COR-L47 (cell line): ENCODE data around the gene PLAGL1.
"Not testable (repeated sequence)": the region's sequence is repeated elsewhere in the genome, so short reads cannot be mapped to it uniquely, and the experiment has no call there.

Experiments
- DNase-seq: peaks from one replicate; lab custom pipeline; 2025; lab: John Stamatoyannopoulos, UW

PLAGL1 gene

DNA sequence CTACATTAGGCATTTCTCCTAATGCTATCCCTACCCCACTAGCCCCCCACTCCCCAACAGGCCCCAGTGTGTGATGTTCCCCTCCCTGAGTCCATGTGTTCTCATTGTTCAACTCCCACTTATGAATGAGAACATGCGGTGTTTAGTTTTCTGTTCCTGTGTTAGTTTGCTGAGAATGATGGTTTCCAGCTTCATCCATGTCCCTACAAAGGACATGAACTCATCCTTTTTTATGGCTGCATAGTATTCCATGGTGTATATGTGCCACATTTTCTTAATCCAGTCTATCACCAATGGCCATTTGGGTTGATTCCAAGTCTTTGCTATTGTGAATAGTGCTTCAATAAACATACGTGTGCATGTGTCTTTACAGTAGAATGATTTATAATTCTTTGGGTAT lies 1.6 kb upstream of the PLAGL1 start:
- DNase-seq: not testable (repeated sequence)

DNA sequence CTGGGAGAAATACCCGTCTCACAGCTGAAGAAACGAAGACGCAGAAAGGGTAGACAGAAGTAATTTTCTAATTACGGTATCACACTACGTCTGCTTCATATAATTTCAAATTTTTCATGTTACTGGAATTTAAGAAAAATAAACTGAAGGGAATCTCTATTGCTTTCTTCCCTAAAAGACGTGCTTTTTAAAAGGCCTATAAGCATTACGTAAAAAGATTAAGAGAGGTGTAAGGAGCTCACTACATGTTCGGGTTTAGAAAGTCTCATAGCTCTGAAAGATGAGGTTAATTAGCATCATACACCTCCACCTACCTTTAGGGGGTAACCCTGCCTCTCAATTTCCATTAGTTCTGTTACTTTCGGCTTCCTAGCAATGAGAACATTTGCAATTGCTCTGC lies 787 bp upstream of the PLAGL1 start:
- no peak for DNase-seq

DNA sequence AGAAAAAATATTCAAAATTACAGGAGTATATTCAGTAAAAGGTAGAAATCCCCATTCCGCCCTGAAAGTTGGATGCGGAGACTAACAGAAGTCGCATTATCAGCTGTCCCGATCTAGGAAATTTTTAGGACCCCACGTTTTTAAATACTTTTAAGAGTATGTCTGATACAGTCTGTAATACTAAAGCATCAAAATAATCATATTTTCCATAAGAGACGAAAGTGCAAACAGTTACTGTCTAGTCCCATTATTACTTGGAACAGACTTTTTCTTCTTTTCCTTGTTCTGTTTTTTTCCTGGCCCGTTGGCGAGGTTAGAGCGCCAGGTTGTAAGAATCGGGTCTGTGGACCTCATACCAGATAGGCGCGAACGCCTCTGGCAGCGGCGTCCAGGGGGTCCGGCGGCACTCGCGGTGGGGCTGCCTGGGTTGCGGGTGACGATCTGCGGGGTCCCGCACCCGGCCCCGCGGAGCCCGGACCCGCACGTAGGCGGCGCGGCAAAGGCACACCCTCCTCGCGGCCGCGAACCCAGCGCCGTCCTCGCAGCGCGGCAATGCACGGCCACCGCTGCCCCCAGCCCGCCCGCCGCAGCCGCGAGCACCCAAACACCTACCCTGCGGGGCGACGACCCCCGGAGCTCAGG lies 460 bp downstream of the PLAGL1 start:
- DNase-seq: no peak

DNA sequence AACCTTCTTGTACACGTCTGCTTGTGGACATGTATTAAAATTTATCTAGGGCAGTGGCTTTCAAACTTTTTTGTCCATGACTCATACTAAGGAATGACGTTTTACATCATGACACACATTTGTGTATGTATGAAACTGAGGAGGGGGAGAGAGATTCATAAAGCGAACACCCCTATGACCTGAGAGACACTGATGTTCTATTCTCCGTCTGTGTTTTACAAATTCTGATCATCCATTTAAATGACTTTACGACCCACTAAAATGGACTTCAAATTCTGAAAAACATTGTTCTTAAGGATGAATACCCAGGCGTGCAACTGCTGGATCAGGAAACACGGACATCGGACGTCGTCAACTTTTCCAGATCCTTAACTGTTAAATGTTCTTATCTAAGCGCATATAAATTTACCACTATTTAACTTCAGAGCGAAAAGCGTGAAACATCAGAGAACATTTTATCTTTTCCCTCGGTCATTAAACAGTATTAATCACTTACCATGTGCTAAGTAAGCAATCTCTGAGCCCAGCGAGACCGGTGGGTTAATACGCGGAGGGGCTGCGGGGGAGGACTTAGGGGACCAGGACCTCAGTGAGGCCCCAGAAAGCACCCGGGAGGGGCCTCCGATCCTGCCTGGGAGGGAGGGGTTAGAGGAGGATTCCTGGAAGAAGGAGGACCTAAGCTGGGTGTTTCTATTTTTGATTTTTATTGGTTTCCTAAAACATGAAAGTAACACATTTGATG lies 1.2 kb downstream of the PLAGL1 start:
- DNase-seq: no peak

DNA sequence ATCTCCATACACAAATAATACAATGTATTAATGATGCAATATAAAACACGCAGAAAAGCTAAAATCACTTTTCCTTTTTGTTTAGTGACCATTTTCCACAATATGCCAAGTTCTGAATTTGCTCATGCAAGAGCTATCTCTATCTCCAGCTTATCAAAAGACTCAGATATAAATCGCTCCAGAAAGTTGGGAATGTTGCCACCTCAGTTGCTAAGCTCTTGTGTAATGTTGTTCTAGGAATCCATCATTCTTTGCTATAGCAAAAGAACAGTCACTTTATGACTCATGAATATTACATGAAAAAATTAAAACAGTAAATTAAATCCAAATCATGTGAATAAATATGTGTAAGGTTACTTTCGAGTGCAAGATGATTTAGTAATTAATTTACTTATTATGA lies 8.7 kb downstream of the PLAGL1 start:
- DNase-seq: no peak

DNA sequence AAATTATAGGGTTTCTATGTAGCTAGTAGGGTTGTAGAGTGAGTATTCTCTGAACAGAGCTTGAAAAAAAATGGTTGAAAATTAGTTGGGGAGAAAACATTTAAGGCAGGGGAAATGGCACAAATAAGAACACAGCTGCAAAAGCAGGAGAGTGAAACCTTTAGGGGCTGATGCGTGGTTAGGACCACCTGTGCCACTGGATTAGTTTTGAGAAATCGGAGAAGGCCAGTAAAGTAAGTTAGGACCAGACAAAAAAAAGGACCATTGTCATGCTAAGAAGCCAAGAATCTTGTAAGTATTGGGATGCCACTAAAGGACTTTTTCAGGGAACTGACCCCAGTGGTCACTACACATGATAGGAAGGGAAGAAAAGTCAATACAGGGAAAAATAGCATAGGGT lies 9.4 kb downstream of the PLAGL1 start:
- DNase-seq: no peak

DNA sequence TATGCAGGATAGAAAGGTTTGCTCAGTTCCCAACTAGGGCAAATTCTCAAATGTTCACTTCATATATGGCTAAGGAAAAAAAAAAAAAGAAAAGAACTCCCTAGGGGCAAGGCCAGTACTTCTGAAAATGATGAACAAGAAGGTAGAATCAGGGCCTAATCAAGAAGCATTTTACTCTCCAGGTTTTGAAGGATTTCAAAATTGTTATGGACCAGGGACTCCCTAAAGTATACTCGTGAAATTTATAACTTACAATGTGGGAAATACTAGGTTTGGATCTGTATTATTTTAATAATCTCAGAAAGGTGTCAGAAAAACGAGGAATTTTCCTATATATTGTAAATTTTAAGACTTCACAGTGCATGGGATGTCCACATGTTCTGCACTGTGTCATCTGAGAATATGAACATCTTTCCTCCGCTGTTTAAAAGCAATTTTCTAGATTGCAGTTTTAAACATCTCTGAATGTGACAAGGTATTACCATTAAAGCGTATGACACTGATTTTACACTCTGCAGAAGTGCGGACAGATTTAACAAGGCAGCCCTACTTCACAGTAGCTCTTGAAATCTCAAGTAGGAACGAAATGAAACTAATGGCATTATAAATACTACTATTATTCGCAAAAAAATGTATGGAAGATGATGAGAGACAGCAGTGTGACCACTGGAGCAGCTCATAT lies 14.0 kb downstream of the PLAGL1 start:
- DNase-seq: no peak

DNA sequence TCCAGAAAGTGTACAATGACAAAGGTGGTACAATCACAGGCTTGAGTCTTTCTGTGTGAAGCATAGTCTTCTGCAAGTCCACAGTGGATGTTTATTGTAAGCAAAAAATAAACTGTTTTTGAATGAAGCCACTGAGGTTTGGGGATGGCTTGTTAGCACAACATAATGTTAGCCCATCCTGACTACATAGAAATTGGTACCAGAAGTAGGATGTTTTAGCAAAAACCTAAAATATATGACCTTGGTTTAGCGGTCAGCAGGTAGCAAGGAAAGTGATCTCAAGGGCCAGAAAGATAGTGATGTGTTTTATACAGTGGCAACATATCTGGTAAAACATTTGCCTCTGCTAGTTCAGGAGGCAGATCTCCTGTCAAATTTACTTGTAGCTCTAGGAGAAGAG lies 15.8 kb downstream of the PLAGL1 start:
- DNase-seq: no peak

DNA sequence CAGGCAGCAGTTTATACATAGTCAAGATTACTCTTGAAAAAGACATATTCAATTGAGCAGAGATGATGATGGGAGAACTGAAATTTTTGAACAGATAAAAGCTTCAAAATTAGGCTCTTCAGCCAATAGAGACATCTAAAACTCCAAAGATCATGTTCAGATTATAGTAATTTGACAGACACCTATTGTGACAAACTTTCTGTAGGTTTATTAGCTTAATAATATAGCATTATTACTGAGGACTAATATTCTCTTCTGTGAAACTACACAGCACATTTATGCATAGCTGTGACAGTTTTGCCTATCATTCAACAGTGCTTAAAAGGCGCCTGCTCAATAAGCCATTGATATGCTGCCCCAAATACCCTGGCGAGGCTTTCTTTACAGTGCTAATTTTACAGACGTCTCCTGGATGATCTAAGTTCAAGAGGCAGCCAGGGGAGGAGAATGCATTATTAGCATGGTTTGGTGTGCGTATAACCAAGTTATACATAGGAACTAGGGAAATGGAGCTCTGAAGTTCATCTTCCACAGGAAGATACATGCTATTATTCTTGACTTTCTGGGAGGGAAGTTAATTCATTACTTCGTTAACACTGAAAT lies 21.5 kb downstream of the PLAGL1 start:
- DNase-seq: no peak

DNA sequence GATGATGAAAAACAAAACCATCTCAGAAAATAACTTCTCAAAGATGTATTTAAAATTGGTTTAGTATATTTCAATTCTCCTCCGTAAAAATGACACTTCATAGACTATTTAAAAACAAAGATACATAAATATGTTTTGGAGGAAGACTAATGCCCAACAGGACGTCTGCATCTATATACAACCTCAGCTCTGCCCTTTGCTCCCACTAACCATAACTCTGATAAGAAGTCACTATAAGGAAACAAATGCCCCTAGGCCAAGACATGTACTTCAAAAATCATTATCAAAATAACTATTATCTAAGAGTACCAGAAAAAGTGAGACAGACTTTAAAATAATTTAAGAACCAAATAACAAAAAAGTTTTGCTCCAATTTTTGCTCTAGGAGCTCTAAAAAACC lies 23.4 kb downstream of the PLAGL1 start:
- no peak for DNase-seq

DNA sequence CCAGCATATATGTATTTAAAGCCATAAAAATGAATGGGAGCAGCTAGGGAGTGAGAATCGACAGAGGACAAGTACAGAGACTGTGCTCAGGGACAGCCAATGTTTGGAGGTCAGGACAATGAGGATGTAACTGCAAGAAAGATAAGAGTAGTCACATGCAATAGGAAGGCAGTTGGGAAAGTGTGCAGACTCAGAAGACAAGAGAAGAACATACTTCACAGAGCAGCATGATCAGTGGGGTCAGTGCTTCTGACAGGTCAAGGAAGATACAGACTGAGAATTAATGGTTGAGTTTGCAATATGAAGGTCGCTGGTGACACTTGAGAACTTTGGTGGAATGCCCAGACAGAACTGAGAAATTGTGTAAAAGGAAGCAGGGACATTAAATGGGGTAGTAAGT lies 25.1 kb downstream of the PLAGL1 start:
- no peak for DNase-seq

DNA sequence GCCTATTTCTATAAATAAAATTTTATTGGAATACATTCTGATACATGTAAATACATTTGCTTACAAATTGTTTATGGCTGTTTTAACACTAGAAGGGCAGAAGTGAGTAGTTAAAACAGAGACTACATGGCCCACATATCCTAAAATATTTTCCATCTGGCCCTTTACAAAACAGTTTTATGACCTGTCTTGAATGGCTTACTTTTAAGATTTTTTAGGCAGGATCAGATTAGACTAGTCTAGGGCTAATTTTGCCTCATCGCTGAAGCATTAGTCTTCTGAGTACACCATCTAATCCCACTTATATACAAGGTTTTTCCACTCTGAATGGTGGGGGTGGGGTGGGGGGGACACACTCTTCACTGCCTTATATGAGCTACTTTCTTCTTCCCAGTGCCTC lies 27.1 kb downstream of the PLAGL1 start:
- no peak for DNase-seq

DNA sequence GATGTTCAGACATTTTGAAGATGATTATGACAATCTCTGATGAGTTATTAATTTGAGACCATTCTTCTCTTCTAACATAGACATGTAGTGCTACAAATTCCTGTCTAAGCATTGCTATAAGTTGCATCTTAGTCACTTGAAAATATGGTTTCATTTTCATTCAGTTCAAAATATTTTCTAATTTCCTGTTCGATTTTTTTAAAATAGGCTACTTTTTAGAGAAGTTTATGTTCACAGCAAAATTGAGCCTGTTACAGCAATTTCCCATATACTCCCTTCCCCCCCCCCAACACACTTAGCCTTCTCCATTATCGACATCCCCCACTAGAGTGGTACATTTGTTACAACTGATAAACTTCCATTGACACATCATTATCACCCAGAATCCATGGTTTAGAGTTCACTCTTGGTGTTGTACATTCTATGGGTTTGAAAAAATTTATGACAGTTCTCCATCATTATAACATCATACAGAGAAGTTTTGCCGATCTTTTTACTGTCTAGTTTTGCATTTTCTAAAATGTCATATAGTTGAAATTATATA lies 31.2 kb downstream of the PLAGL1 start:
- no peak for DNase-seq

DNA sequence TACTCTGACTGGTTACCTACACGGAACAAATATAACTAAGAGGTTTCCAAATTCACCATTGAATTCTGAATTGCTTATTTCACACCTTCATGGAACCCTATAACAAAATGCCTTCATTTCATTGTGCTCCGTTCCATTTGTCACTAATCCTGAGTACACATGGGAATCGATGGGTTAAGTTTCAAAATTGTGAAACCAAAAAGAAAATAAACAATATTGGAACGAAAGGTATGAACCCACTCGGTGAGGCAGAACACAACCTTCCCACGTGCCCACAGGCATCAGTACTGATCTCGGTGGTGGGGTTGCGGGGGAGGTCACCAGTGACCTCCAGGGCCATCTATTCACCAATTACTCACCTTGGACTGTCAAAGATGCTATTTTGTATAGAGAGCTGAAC lies 34.0 kb downstream of the PLAGL1 start:
- DNase-seq: no peak

DNA sequence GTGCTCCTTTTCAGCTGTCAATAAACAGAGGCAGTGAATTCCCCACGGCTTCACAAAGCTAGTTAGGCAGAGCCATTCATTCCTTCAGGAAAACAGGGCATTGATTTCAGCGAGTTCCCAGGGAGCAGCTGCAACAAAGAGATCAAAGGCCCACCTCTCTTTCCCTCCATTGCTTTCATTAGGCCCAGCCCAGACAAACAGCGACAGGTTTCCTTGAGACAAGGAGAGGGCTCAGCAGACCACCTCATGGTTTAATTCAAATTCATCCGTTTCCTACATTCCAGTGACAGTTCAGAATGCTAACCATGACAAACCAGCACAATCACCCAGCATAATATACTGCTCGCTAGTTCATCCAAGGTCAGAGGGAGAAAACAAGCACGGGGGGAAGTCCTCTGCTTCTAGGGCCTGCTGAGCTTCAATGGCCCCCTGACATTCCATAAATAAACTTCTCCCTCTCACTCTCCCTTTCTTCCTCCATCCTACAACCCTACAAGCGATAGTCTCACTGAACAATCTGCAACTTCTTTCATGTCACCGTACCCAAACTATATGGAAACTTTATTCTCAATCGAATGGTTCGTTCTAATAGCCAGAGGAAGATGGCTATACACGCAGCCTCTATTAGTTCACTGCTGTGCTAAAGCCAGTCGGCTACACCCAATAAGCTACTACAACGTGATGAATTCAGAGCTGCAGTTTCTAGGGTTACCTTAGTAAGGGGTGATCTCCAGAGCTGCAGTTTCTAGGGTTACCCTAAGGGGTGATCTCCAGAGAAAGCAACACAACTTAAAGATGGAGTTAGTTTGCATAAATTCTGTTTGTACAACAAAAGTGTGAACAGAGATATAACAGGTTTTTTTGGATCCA lies 34.7 kb downstream of the PLAGL1 start:
- DNase-seq: no peak

DNA sequence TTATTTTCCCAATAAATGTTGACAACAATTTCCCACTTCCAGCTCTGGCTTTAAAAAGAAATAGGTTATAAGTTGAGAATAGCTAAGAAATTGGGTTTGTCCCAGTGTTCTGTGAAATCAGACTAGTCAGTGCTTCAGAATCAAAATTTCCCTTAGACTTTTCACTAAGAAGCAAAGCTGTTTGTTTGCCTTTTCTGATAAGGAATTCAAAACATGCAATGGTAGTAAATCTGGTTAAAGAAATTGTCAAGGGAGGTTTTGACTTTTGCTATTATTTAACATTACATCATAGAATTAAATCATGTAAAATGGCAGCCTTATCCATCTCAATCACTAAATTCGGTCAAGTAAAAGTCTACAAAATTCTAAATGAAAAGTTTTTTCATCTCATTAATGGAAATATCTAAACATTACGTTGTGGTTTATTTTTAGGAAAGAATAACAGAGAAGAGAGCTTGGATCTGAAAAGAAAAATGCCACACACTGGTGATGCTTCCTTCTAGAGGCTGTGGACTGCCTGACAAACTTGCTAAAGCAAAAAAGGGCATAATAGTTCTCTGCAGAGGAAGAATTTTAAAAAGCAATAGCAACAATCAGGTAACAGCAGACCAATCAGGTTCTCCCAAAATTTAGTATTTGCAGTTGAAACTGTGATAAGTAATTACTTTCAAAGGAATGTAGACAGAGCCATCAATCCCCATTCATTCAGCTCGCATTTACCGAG lies 36.4 kb downstream of the PLAGL1 start:
- DNase-seq: no peak

DNA sequence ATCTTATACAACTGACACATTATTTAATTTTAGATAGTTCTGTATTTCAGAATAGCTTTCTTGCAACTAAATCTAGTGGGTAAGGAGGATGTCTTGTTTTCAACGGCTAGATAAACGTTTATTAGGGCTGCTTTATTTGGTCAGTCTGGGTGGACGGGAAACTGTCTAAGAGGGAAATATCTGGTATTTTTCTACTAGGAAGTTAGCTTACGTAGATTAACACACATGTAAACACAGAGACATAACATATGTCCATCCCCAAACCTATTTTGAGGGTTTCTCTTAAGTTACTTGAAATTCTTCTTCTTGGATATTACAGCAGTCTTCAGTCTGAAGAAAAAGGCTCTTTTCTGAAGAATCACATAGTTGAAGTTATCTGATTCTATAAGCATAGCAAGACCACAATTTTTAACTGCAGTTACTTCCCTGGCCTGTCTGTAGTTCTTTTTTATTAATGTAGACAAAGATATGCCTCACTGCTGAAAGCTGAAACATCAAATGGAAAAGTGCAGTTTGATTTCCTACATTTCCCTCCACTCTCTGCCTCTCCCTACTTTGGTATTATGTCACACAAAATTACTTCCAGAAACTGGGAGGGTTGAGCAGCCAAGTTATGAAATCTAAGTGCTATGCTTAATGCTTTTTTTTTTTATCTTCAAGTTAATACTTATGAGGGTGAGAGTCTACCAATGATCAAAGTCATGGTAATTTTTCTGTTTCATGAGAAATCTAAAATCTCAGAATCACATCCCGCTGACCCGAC lies 37.4 kb downstream of the PLAGL1 start:
- DNase-seq: no peak

DNA sequence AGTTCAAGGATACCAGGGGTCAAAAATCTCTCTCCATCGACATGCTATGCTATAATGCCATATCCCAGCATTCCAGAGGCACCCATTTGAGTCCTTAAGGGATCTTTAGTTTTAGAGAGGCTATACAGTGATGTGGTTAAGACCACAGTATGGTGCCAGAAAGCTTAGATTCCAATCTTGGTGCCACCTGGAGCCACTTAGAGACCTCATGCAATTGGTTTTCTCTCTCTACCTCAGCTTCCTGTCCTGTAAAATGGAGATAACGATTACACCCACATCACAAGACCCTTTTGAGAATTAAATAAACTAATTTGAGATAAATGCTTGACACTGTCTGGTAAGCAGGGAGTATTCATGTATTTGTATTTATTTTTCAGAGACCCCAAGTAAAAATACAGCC lies 39.0 kb downstream of the PLAGL1 start:
- DNase-seq: no peak

DNA sequence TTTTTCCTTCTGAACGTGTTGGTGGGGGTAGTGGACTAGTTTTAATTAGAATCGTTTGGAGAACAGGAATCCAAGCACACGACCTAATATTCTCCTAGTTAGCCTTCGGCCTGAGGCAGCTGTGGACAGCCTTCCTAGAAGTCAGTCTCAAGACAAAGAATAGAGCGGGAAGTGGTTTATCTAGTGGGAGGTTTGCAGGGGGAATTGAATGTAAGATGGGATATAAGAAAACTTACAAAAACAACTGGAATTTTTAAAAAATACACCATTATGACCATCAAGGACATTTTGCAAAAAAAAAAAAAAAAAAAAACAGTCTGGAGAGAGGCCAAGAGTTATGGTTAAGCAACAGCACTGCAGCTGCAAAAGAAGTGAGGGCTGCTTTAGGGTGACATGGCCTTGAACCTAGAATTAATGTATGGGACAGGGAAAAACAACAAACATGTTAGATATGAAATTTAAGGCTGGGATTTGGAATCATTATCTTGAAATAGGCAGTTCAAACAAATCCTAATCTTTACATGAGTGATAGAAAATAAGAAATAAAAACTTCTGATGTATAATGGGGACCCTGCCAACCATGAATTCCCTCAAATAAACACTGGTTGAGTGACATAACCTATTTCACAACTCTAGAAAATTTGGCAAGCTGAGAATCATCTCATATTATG lies 40.2 kb downstream of the PLAGL1 start:
- DNase-seq: no peak

DNA sequence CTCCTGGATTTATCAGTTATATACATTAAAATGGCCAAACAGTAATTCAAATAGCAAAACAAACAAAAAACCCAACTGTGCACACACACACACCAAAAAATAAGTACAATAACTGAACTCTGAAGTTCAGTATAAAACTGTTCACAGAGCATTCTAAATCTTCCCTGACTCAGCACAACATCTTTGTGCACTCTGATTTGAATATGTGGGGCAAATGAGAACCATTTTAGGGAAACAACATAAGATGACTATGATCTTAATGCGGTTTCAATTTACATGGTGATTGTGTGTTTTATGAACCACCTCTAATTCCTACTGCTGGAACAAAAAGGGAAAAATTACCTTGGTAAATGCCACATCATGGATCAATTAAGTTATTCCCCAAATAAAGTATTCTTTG lies 41.7 kb downstream of the PLAGL1 start:
- no peak for DNase-seq
